Measurements from ENCODE around the gene UGT1A6.
"Not testable (repeated sequence)": the region's sequence is repeated elsewhere in the genome, so short reads cannot be mapped to it uniquely, and the experiment has no call there.

Gene UGT1A6

GRCh38 chr2:233728723-233729301, 36.1 kb downstream of the UGT1A6 start, which contains the start of gene UGT1A3:
Gene UGT1A3 (plus strand): TSS chr2:233729042. CDS start chr2:233729127, 85 bp downstream.
- DNase-seq (ENCODE audit: low spot score): no peak

- DNase-seq (ENCODE audit: low spot score): not testable (repeated sequence)
These were observed 44.4 kb downstream of the UGT1A6 start for GRCh38 chr2:233736868-233737653.

- DNase-seq (ENCODE audit: low spot score): no peak
These were observed 48.2 kb downstream of the UGT1A6 start for GRCh38 chr2:233740870-233741269.

GRCh38 chr2:233743464-233744259, 51.0 kb downstream of the UGT1A6 start:
- no peak for DNase-seq (ENCODE audit: low spot score)

- DNase-seq (ENCODE audit: low spot score): no peak
These were observed 52.5 kb downstream of the UGT1A6 start for GRCh38 chr2:233745073-233745755.

- DNase-seq (ENCODE audit: low spot score): not testable (repeated sequence)
These were observed 53.1 kb downstream of the UGT1A6 start for GRCh38 chr2:233745838-233746237.

- no peak for DNase-seq (ENCODE audit: low spot score)
These were observed 54.0 kb downstream of the UGT1A6 start for GRCh38 chr2:233746475-233747282.

- DNase-seq (ENCODE audit: low spot score): no peak
These were observed 54.5 kb downstream of the UGT1A6 start for GRCh38 chr2:233747283-233747544.

GRCh38 chr2:233750689-233751088, 58.0 kb downstream of the UGT1A6 start:
- not testable (repeated sequence) for DNase-seq (ENCODE audit: low spot score)

GRCh38 chr2:233751212-233752009, 58.7 kb downstream of the UGT1A6 start:
- not testable (repeated sequence) for DNase-seq (ENCODE audit: low spot score)

- no peak for DNase-seq (ENCODE audit: low spot score)
These were observed 62.4 kb downstream of the UGT1A6 start for GRCh38 chr2:233754872-233755611.

- no peak for DNase-seq (ENCODE audit: low spot score)
These were observed 63.9 kb downstream of the UGT1A6 start for GRCh38 chr2:233756429-233757081.

GRCh38 chr2:233758141-233758540, 65.5 kb downstream of the UGT1A6 start:
- no peak for DNase-seq (ENCODE audit: low spot score)

GRCh38 chr2:233758849-233759248, 66.2 kb downstream of the UGT1A6 start:
- no peak for DNase-seq (ENCODE audit: low spot score)

GRCh38 chr2:233760043-233760442, 67.4 kb downstream of the UGT1A6 start, which contains the start of gene UGT1A1:
Gene UGT1A1 (plus strand): TSS chr2:233760270. CDS start chr2:233760288, 18 bp downstream.
- DNase-seq (ENCODE audit: low spot score): no peak

- DNase-seq (ENCODE audit: low spot score): no peak
These were observed 68.5 kb downstream of the UGT1A6 start for GRCh38 chr2:233761040-233761769.

- no peak for DNase-seq (ENCODE audit: low spot score)
These were observed 71.6 kb downstream of the UGT1A6 start for GRCh38 chr2:233764264-233764663.

GRCh38 chr2:233764761-233765160, 72.1 kb downstream of the UGT1A6 start:
- no peak for DNase-seq (ENCODE audit: low spot score)

GRCh38 chr2:233766416-233766815, 73.7 kb downstream of the UGT1A6 start:
- DNase-seq (ENCODE audit: low spot score): no peak
